Right atrium auricular region (tissue), 2 donors: ENCODE measurements around the gene ADAMTS10. TPM values are rescaled to one million over a fixed set of nuclear protein-coding genes. Genes with fewer than 3 reads are reported as not detected.
"Not testable (repeated sequence)": the region's sequence is repeated elsewhere in the genome, so short reads cannot be mapped to it uniquely, and the experiment has no call there.

Source experiments
- DNase-seq: peaks from one replicate; pipeline ENCODE4 v3.0.0-alpha.2; 2019; ENCODE audit warnings: low spot score
- H3K27ac ChIP-seq, 2 donors: fragments of 200-600 bp; sonication (generic); 1 replicate in 1 of 2; 2 replicates in 1 of 2; pipeline ENCODE4 v1.5.1; 2016 to 2019
- H3K27me3 ChIP-seq, 2 donors: fragments of 200-600 bp; sonication (generic); one replicate each; pipeline versions ENCODE4 v1.5.1 to v1.6.0; 2017 to 2019
- H3K36me3 ChIP-seq: fragments of 200-600 bp; sonication (generic); one replicate; pipeline ENCODE4 v1.5.1; 2016
- H3K4me1 ChIP-seq, 2 donors: fragments of 200-600 bp; sonication (generic); one replicate each; pipeline versions ENCODE4 v1.5.1 to v1.6.0; 2017 to 2019
- H3K4me3 ChIP-seq, 2 donors: fragments of 200-600 bp; sonication (generic); 1 replicate in 1 of 2; 2 replicates in 1 of 2; pipeline ENCODE4 v1.5.1; 2017 to 2019; ENCODE audit warnings: mild to moderate bottlenecking in 1 of 2, moderate library complexity in 1 of 2
- H3K9me3 ChIP-seq, 2 donors: fragments of 200-600 bp; sonication (generic); one replicate each; pipeline ENCODE4 v1.5.1; 2019
- CTCF ChIP-seq, 2 donors: fragments of 200-600 bp; sonication (generic); IDR thresholded peaks; one replicate each; pipeline ENCODE4 v1.5.1; 2019; ENCODE audit warnings: antibody characterized with exemption in 2 of 2
- total RNA-seq, 2 donors: library from RNA; depleted of rRNA; stranded (reverse); fragments of >200 nt; gene quantifications; one replicate each; pipeline ENCODE4 v1.1.0, GENCODE V29; 2016

The ADAMTS10 gene
- total RNA-seq, 2 donors from 2014 or later, result 13.1 to 14.9 TPM

GRCh38 chr19:8569066-8569771, 41.3 kb downstream of the ADAMTS10 start:
- Histone ChIP-seq H3K27me3 (no peaks in the 10 kb centered on the region), H3K9me3 (no peaks in the 10 kb centered on the region), H3K4me3 (no peak overlapping the region), H3K4me1 (no peaks in the 10 kb centered on the region), H3K27ac (no peak overlapping the region), H3K36me3 (no peaks in the 10 kb centered on the region)
- DNase-seq, result peak; percentile 67
- TF ChIP-seq CTCF (IDR thresholded peaks at IDR 0.05), result no peak

GRCh38 chr19:8567522-8568172, 42.9 kb downstream of the ADAMTS10 start:
- no peaks in the 10 kb centered on the region for H3K36me3 ChIP-seq
- no peaks in the 10 kb centered on the region for H3K9me3 ChIP-seq
- H3K27ac ChIP-seq, result no peak overlapping the region
- no peak overlapping the region for H3K4me3 ChIP-seq
- no peak for TF ChIP-seq CTCF (IDR thresholded peaks at IDR 0.05)
- no peak for DNase-seq
- H3K27me3 ChIP-seq, result no peaks in the 10 kb centered on the region
- no peaks in the 10 kb centered on the region for H3K4me1 ChIP-seq

- Histone ChIP-seq H3K36me3 (no peaks in the 10 kb centered on the region), H3K9me3 (no peaks in the 10 kb centered on the region), H3K27me3 (no peaks in the 10 kb centered on the region), H3K4me3 (no peak overlapping the region), H3K4me1 (no peaks in the 10 kb centered on the region), H3K27ac (no peak overlapping the region)
- no peak for TF ChIP-seq CTCF (IDR thresholded peaks at IDR 0.05)
- DNase-seq, result no peak
These were observed 43.7 kb downstream of the ADAMTS10 start for GRCh38 chr19:8566855-8567254.

- not testable (repeated sequence) for H3K4me3 ChIP-seq, H3K36me3 ChIP-seq, H3K9me3 ChIP-seq, H3K4me1 ChIP-seq, H3K27me3 ChIP-seq, H3K27ac ChIP-seq, DNase-seq
These were observed 45.6 kb downstream of the ADAMTS10 start for GRCh38 chr19:8564866-8565265.

- Histone ChIP-seq H3K9me3 (no peaks in the 10 kb centered on the region), H3K27ac (no peak overlapping the region), H3K4me1 (no peaks in the 10 kb centered on the region), H3K36me3 (no peaks in the 10 kb centered on the region), H3K27me3 (no peaks in the 10 kb centered on the region), H3K4me3 (no peak overlapping the region)
- TF ChIP-seq CTCF (IDR thresholded peaks at IDR 0.05), result no peak
- DNase-seq, result no peak
These were observed 49.3 kb downstream of the ADAMTS10 start for GRCh38 chr19:8561075-8561764.

GRCh38 chr19:8558325-8558724, 52.2 kb downstream of the ADAMTS10 start:
- no peak overlapping the region for H3K27ac ChIP-seq
- DNase-seq, result no peak

More at GRCh38 chr19:8558325-8558724, 52.2 kb downstream of the ADAMTS10 start:
- Histone ChIP-seq H3K4me1 (no peaks in the 10 kb centered on the region), H3K27me3 (no peaks in the 10 kb centered on the region), H3K4me3 (no peak overlapping the region), H3K36me3 (no peaks in the 10 kb centered on the region), H3K9me3 (no peaks in the 10 kb centered on the region)
- TF ChIP-seq CTCF (IDR thresholded peaks at IDR 0.05), result no peak
